ENCODE data around the gene NAA35. TPM values are rescaled to one million over a fixed set of nuclear protein-coding genes. Genes with fewer than 3 reads are reported as not detected.

NAA35 gene
- total RNA-seq, 4 donors from 2014 or later, result 16.4 to 20.8 (median 18.1) TPM

GRCh38 chr9:85909390-85909789 lies 31.6 kb upstream of the NAA35 start:
- Histone ChIP-seq H3K9me3 (no peaks in the 10 kb centered on the region), H3K27ac (replicated peaks in 1 of 4) (no peak overlapping the region), H3K4me1 (no peaks in the 10 kb centered on the region), H3K36me3 (no peaks in the 10 kb centered on the region), H3K27me3 (no peaks in the 10 kb centered on the region), H3K4me3 (no peak overlapping the region)
- intact Hi-C loops (cut with DNase I), result no loop called here
- TF ChIP-seq CTCF (IDR thresholded peaks at IDR 0.05), result no peak
- no peak for TF ChIP-seq EP300 (IDR thresholded peaks at IDR 0.05)
- TF ChIP-seq POLR2A (IDR thresholded peaks at IDR 0.05; ENCODE audit: low read depth), result no peak
- TF ChIP-seq POLR2AphosphoS5 (IDR thresholded peaks at IDR 0.05), result no peak
- 69% methylated on average over 1 of the region's 1 CpG for WGBS
- DNase-seq (ENCODE audit: extremely low spot score), result no peak

GRCh38 chr9:85914108-85914507 lies 26.8 kb upstream of the NAA35 start:
- intact Hi-C loops (cut with DNase I), result no loop called here
- Histone ChIP-seq H3K27ac (replicated peaks in 1 of 4) (no peak overlapping the region), H3K36me3 (no peaks in the 10 kb centered on the region), H3K27me3 (no peaks in the 10 kb centered on the region), H3K4me1 (no peaks in the 10 kb centered on the region), H3K4me3 (no peak overlapping the region), H3K9me3 (no peaks in the 10 kb centered on the region)
- TF ChIP-seq EP300 (IDR thresholded peaks at IDR 0.05), result no peak
- no peak for TF ChIP-seq POLR2AphosphoS5 (IDR thresholded peaks at IDR 0.05)
- no peak for TF ChIP-seq POLR2A (IDR thresholded peaks at IDR 0.05; ENCODE audit: low read depth)
- TF ChIP-seq CTCF (IDR thresholded peaks at IDR 0.05), result no peak
- no peak for DNase-seq (ENCODE audit: extremely low spot score)

GRCh38 chr9:85917756-85918155 lies 23.2 kb upstream of the NAA35 start:
- H3K9me3 ChIP-seq, result no peaks in the 10 kb centered on the region
- H3K4me3 ChIP-seq, result no peak overlapping the region
- H3K36me3 ChIP-seq, result no peaks in the 10 kb centered on the region
- H3K27ac ChIP-seq (replicated peaks in 1 of 4), result no peak overlapping the region
- intact Hi-C loops (cut with DNase I), result no loop called here
- TF ChIP-seq POLR2AphosphoS5 (IDR thresholded peaks at IDR 0.05), result no peak
- no peak for TF ChIP-seq POLR2A (IDR thresholded peaks at IDR 0.05; ENCODE audit: low read depth)
- no peak for TF ChIP-seq EP300 (IDR thresholded peaks at IDR 0.05)
- TF ChIP-seq CTCF (IDR thresholded peaks at IDR 0.05), result no peak
- H3K4me1 ChIP-seq, result no peaks in the 10 kb centered on the region
- H3K27me3 ChIP-seq, result no peaks in the 10 kb centered on the region
- 91% methylated on average over 7 of the region's 7 CpGs for WGBS
- DNase-seq (ENCODE audit: extremely low spot score), result no peak

GRCh38 chr9:85925493-85925892 lies 15.5 kb upstream of the NAA35 start:
- no peak for DNase-seq (ENCODE audit: extremely low spot score)
- Histone ChIP-seq H3K27ac (replicated peaks in 1 of 4) (no peak overlapping the region), H3K4me3 (no peak overlapping the region), H3K4me1 (peaks cover 0 to 10% (median 8%) of the 10 kb centered on the region in 4 donors), H3K36me3 (no peaks in the 10 kb centered on the region), H3K27me3 (no peaks in the 10 kb centered on the region), H3K9me3 (no peaks in the 10 kb centered on the region)
- intact Hi-C loops (cut with DNase I), result no loop called here
- TF ChIP-seq POLR2AphosphoS5 (IDR thresholded peaks at IDR 0.05), result no peak
- no peak for TF ChIP-seq EP300 (IDR thresholded peaks at IDR 0.05)
- no peak for TF ChIP-seq POLR2A (IDR thresholded peaks at IDR 0.05; ENCODE audit: low read depth)
- no peak for TF ChIP-seq CTCF (IDR thresholded peaks at IDR 0.05)
- 96% methylated on average over 5 of the region's 5 CpGs for WGBS

- WGBS, result 28% methylated on average over 2 of the region's 2 CpGs
- peaks cover 0 to 10% (median 8%) of the 10 kb centered on the region in 4 donors for H3K4me1 ChIP-seq
- no peaks in the 10 kb centered on the region for H3K9me3 ChIP-seq
- no peak for DNase-seq (ENCODE audit: extremely low spot score)
- no peak for TF ChIP-seq CTCF (IDR thresholded peaks at IDR 0.05)
- no peak for TF ChIP-seq POLR2A (IDR thresholded peaks at IDR 0.05; ENCODE audit: low read depth)
- no peak for TF ChIP-seq POLR2AphosphoS5 (IDR thresholded peaks at IDR 0.05)
- TF ChIP-seq EP300 (IDR thresholded peaks at IDR 0.05), result no peak
- H3K27ac ChIP-seq (replicated peaks in 1 of 4), result no peak overlapping the region
- no peak overlapping the region for H3K4me3 ChIP-seq
- H3K27me3 ChIP-seq, result no peaks in the 10 kb centered on the region
- no peaks in the 10 kb centered on the region for H3K36me3 ChIP-seq
- intact Hi-C loops (cut with DNase I), result no loop called here
These were observed 13.9 kb upstream of the NAA35 start for GRCh38 chr9:85927076-85927475.
